Endothelial cell of umbilical vein (primary cell): Measurements from ENCODE around the gene AUTS2. TPM values are rescaled to one million over a fixed set of nuclear protein-coding genes. Genes with fewer than 3 reads are reported as not detected.

Experiments
- BruUV-seq: library from RNA; stranded (reverse); fragments of 400-500 nt; replicated peaks from 2 replicates; lab custom pipeline; 2021; lab: Mats Ljungman, UMichigan
- CTCF ChIA-PET: fragments of 300-600, 350-600 bp; sonication (Branson Sonifier 250); formaldehyde crosslinking; loops from one replicate; lab custom pipeline; 2021; ENCODE audit warnings: antibody characterized with exemption, inconsistent platforms; lab: Charles Lee
- POLR2A ChIA-PET: fragments of 300-600, 350-600 bp; sonication (Branson Sonifier 250); formaldehyde crosslinking; loops from one replicate; lab custom pipeline; 2021; ENCODE audit warnings: antibody characterized with exemption, inconsistent platforms; lab: Charles Lee
- DNase-seq: peaks from one replicate; pipeline ENCODE4 v3.0.0-alpha.2; 2011; ENCODE audit warnings: low read depth, low spot score
- FAIRE-seq: peaks from 2 replicates; lab custom pipeline; 2011; peaks lifted over from hg19 to GRCh38; lab: Jason Lieb, UNC
- H2AFZ ChIP-seq: 2 replicates; pipeline ENCODE4 v1.6.0; 2012; ENCODE audit warnings: low read depth, low read length, control low read depth, inconsistent platforms
- H3K27ac ChIP-seq: 2 replicates; pipeline ENCODE4 v1.5.1; 2011; ENCODE audit warnings: low read depth, mild to moderate bottlenecking, control low read depth, low read length, moderate library complexity; ENCODE audit not compliant: insufficient read depth
- H3K27me3 ChIP-seq, 2 experiments: 2 replicates each; pipeline versions ENCODE4 v1.6.0 to v1.6.1; 2011; ENCODE audit warnings: low read length in 2 of 2, mixed read lengths in 1 of 2; ENCODE audit not compliant: control insufficient read depth in 2 of 2, insufficient read depth in 2 of 2
- H3K36me3 ChIP-seq, 2 experiments: 2 replicates in 1 of 2; 3 replicates in 1 of 2; pipeline ENCODE4 v1.5.1; 2011; ENCODE audit warnings: low read length in 2 of 2, mild to moderate bottlenecking in 1 of 2, moderate library complexity in 1 of 2; ENCODE audit not compliant: control insufficient read depth in 2 of 2, insufficient read depth in 2 of 2; ENCODE audit errors: extremely low read depth in 1 of 2
- H3K4me1 ChIP-seq: 3 replicates; pipeline ENCODE4 v1.5.1; 2011; ENCODE audit warnings: mild to moderate bottlenecking, low read length; ENCODE audit not compliant: control insufficient read depth, insufficient read depth; ENCODE audit errors: extremely low read depth
- H3K4me2 ChIP-seq: 2 replicates; pipeline ENCODE4 v1.6.1; 2011; ENCODE audit warnings: low read length, control low read depth, mixed read lengths; ENCODE audit not compliant: insufficient read depth
- H3K4me3 ChIP-seq, 3 experiments: fragments of 200-600 bp in 1 of 3; sonication (generic), shearing (Covaris generic) in 1 of 3; replicated peaks in 1 of 3; 2 replicates each; pipeline ENCODE4 v1.5.1; 2011 to 2016; ENCODE audit warnings: control low read depth in 3 of 3, low read length in 3 of 3, mild to moderate bottlenecking in 2 of 3, inconsistent platforms in 1 of 3, low read depth in 1 of 3, moderate library complexity in 1 of 3; ENCODE audit not compliant: insufficient read depth in 1 of 3
- H3K79me2 ChIP-seq: 2 replicates; pipeline ENCODE4 v1.6.0; 2012; ENCODE audit warnings: low read length, inconsistent platforms; ENCODE audit not compliant: control insufficient read depth, insufficient read depth
- H3K9ac ChIP-seq: replicated peaks from 2 replicates; pipeline ENCODE3; 2011; ENCODE audit warnings: low read length, control low read depth; ENCODE audit not compliant: insufficient read depth; ENCODE audit errors: extremely low read depth
- H3K9me1 ChIP-seq: replicated peaks from 3 replicates; pipeline ENCODE4 v1.6.0; 2011; ENCODE audit warnings: mild to moderate bottlenecking, low read length; ENCODE audit not compliant: control insufficient read depth, insufficient read depth; ENCODE audit errors: extremely low read depth
- H3K9me3 ChIP-seq: replicated peaks from 2 replicates; pipeline ENCODE4 v1.5.1; 2012; ENCODE audit warnings: low read length, inconsistent platforms; ENCODE audit not compliant: control insufficient read depth, insufficient read depth
- H4K20me1 ChIP-seq: replicated peaks from 2 replicates; pipeline ENCODE3; 2011; ENCODE audit warnings: mild to moderate bottlenecking, low read length; ENCODE audit not compliant: control insufficient read depth, insufficient read depth; ENCODE audit errors: extremely low read depth
- EZH2 ChIP-seq: IDR thresholded peaks from 2 replicates; pipeline ENCODE4 v1.6.1; 2012; ENCODE audit warnings: borderline replicate concordance, low read depth, mild to moderate bottlenecking, moderate library complexity, low read length, inconsistent platforms; ENCODE audit not compliant: severe bottlenecking
- FOS ChIP-seq: IDR thresholded peaks from 2 replicates; pipeline ENCODE4 v1.6.1; 2011; ENCODE audit warnings: mild to moderate bottlenecking, low read length, moderate library complexity, borderline replicate concordance; ENCODE audit not compliant: insufficient read depth
- GATA2 ChIP-seq: IDR thresholded peaks from 2 replicates; pipeline ENCODE4 v1.7.0; 2011; ENCODE audit warnings: low read depth, mild to moderate bottlenecking, moderate library complexity, mixed read lengths, low read length; ENCODE audit not compliant: insufficient read length, insufficient read depth
- JUN ChIP-seq: IDR thresholded peaks from 2 replicates; pipeline ENCODE4 v1.6.1; 2011; ENCODE audit warnings: borderline replicate concordance, low read depth; ENCODE audit not compliant: insufficient read length, insufficient read depth
- POLR2A ChIP-seq: IDR thresholded peaks from 2 replicates; pipeline ENCODE4 v1.6.1; 2012; ENCODE audit warnings: low read depth, mild to moderate bottlenecking, control low read depth, low read length
- POLR2AphosphoS5 ChIP-seq: IDR thresholded peaks from 2 replicates; pipeline ENCODE4 v1.6.1; 2012; ENCODE audit warnings: low read depth, mild to moderate bottlenecking, control low read depth, low read length, moderate library complexity; ENCODE audit not compliant: insufficient read depth
- dilution Hi-C: fragments of 300-500 bp; cut with MboI; formaldehyde crosslinking; loops from one replicate; pipeline ENCODE4 v1.15.0; 2019; ENCODE audit warnings: low sequenced_read_pairs; ENCODE audit not compliant: extremely low pct_ligation_motif_present
- intact Hi-C: fragments of 100-400 bp; cut with micrococcal nuclease; formaldehyde crosslinking; loops from one replicate; pipeline ENCODE4 v1.10.0; 2022
- polyA plus RNA-seq, 4 experiments: library from polyadenylated mRNA; depleted of rRNA in 3 of 4; stranded (reverse) in 3 of 4; unstranded in 1 of 4; fragments of >200 nt; gene quantifications; 2 replicates each; pipeline versions ENCODE4 v1.2.1 to v1.2.3, GENCODE V29; 2011 to 2012; ENCODE audit warnings: missing spikeins in 1 of 4
- total RNA-seq: library from RNA; stranded (reverse); gene quantifications from 2 replicates; pipeline ENCODE4 v1.2.3, GENCODE V29; 2021

The AUTS2 gene
- total and polyA plus RNA-seq, 2 donors (not counting 3 experiments of a cell fraction or from before 2014, with no cell fraction given) = 0.59 to 8.0 TPM

DNA sequence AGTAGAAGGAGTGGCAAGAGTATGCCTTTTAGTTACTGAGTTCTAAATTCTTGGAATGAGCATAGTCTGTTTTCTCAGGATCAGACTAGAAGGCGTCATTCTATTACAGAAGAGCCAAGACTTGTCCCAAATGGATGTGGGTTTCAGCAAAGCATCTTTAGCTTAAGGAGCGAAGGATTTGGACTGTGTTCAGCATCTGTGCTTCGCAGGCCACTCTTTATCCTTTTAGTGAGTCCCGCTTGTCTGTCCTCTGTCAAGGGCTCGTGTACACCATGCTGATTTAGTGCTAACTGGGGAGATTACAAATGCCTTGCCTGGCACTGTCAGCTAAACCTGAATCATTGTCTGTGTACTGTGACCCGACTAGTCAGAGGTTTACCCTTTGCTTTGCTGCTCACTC lies 465.7 kb downstream of the AUTS2 start:
- dilution Hi-C loops = no loop called here
- CTCF ChIA-PET = no interaction called here
- no peaks in the 10 kb centered on the region for H3K79me2 ChIP-seq

DNA sequence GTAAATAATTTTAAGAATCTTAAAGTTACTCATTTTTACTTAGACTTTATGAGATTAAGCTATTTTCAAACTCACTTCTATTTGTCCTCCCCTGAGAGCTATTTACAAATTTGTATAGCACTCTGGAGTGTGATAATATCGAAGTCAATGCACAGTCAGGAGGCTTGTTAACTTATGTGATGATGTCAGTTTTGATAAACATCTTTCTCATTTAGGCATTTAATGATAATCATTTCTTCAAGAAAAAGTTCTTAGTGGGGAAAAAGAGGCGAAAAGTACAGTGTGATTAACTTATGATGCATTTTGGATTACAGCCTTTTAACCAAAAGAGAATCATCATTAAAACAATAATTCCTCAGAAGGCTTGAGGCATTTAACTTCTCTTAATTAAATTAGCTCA lies 468.6 kb downstream of the AUTS2 start:
- H4K20me1 ChIP-seq = no peaks in the 10 kb centered on the region
- no peaks in the 10 kb centered on the region for H3K9me3 ChIP-seq
- no TSS peak for BruUV-seq
- no peak overlapping the region for H3K9ac ChIP-seq
- no peak overlapping the region for H3K4me2 ChIP-seq
- POLR2A ChIA-PET = no interaction called here
- intact Hi-C loops (no loop called here), dilution Hi-C loops (no loop called here)
- no peak overlapping the region for H2AFZ ChIP-seq
- DNase-seq (no peak), FAIRE-seq (no peak)
- H3K4me3 ChIP-seq = no peak overlapping the region
- TF ChIP-seq JUN (no peak), EZH2 (no peak)
- no peak overlapping the region for H3K27ac ChIP-seq
- H3K9me1 ChIP-seq = no peaks in the 10 kb centered on the region
- H3K36me3 ChIP-seq = no peaks in the 10 kb centered on the region
- H3K79me2 ChIP-seq = no peaks in the 10 kb centered on the region
- H3K27me3 ChIP-seq = no peaks in the 10 kb centered on the region
- CTCF ChIA-PET = no interaction called here
- H3K4me1 ChIP-seq = no peaks in the 10 kb centered on the region

More for the DNA sequence above, 465.7 kb downstream of the AUTS2 start:
- Histone ChIP-seq H3K9me3 (no peaks in the 10 kb centered on the region), H3K9me1 (no peaks in the 10 kb centered on the region), H3K4me3 (no peak overlapping the region), H3K27me3 (no peaks in the 10 kb centered on the region), H4K20me1 (no peaks in the 10 kb centered on the region), H3K4me2 (no peak overlapping the region), H3K27ac (no peak overlapping the region), H3K9ac (no peak overlapping the region), H3K36me3 (no peaks in the 10 kb centered on the region), H3K4me1 (no peaks in the 10 kb centered on the region), H2AFZ (no peak overlapping the region)
- FAIRE-seq = no peak
- intact Hi-C loops = no loop called here
- TF ChIP-seq POLR2AphosphoS5 (no peak), EZH2 (no peak), FOS (no peak), POLR2A (no peak), GATA2 (no peak)
- POLR2A ChIA-PET = no interaction called here
- no TSS peak for BruUV-seq
- DNase-seq = no peak
